Measurements from ENCODE around the gene OR2A5.

GRCh38 chr7:144027974-144028373 lies 20.8 kb upstream of the OR2A5 start:
- no peak for TF ChIP-seq CTCF (IDR thresholded peaks at IDR 0.05; ENCODE audit: control extremely low read depth in 1 of 3, insufficient read depth in 1 of 3, low read depth in 1 of 3, low read length in 3 of 3)
- no peak for TF ChIP-seq JUND (IDR thresholded peaks at IDR 0.05; ENCODE audit: low read length)
- no peak for TF ChIP-seq PHF8 (conservative IDR thresholded peaks at IDR 0.05; ENCODE audit: low read depth, low read length)
- TF ChIP-seq EZH2 (IDR thresholded peaks at IDR 0.05; ENCODE audit: low read depth, low read length, severe bottlenecking): no peak
- TF ChIP-seq SIRT6 (IDR thresholded peaks at IDR 0.05; ENCODE audit: low read length): no peak

Measured in H1 (cell line).